ENCODE measurements around the gene ACIN1. TPM values are rescaled to one million over a fixed set of nuclear protein-coding genes. Genes with fewer than 3 reads are reported as not detected.

Gene ACIN1
- total and polyA plus RNA-seq, 9 of the 15 experiments (the other 6 are each of a cell fraction or from before 2014, with no cell fraction given), result 5.0 to 196 (median 129) TPM

DNA sequence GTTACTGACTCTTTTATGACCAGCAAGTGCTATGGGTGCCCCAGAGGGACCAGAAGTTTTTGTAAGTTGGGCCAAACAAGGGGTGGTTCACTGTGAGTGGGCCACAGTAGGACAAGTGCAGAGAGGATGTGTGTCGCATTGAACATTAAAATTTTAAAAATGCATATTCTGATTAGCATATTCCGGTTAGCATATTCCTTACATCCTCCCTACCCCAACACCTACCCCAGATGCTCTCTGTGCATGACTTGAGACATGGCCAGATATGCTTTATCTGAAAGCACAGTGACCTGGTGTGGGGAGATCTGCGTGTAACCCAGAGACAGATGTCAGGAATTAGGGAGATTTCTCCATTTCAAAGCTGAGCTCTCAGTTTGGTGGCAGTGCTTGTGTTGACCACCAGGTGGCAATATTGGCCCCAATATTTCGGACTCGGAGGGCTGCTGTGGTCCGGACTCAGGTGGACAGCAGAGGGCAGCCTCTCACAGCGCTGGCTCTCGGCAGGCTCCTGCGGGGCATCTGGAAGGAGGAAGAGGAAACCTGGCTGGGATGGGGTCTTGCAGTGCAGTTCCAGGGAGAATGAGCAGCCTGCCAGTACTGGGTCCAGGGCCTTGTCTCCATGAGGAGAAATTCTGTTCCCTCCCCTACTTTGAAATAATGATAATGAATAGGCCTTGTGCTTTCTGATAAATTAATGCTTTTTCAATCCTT, 25.8 kb upstream of the ACIN1 start (continued):
- TF ChIP-seq, protein P1, sequence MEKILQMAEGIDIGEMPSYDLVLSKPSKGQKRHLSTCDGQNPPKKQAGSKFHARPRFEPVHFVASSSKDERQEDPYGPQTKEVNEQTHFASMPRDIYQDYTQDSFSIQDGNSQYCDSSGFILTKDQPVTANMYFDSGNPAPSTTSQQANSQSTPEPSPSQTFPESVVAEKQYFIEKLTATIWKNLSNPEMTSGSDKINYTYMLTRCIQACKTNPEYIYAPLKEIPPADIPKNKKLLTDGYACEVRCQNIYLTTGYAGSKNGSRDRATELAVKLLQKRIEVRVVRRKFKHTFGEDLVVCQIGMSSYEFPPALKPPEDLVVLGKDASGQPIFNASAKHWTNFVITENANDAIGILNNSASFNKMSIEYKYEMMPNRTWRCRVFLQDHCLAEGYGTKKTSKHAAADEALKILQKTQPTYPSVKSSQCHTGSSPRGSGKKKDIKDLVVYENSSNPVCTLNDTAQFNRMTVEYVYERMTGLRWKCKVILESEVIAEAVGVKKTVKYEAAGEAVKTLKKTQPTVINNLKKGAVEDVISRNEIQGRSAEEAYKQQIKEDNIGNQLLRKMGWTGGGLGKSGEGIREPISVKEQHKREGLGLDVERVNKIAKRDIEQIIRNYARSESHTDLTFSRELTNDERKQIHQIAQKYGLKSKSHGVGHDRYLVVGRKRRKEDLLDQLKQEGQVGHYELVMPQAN (IDR thresholded peaks at IDR 0.05; ENCODE audit: borderline replicate concordance), result no peak
- TF ChIP-seq MCM3 (IDR thresholded peaks at IDR 0.05) (no peak), KDM1A (IDR thresholded peaks at IDR 0.05) (peak; percentile 46 to 71; a peak in 2 of 4 replicates), THRAP3 (IDR thresholded peaks at IDR 0.05; ENCODE audit: borderline replicate concordance) (no peak; the same call in 1 of the 2 replicates), GTF2A2 (tag; IDR thresholded peaks at IDR 0.05) (no peak), KLF13 (tag; IDR thresholded peaks at IDR 0.05; ENCODE audit: borderline replicate concordance, low read depth) (no peak), POLR2G (IDR thresholded peaks at IDR 0.05; ENCODE audit: low read depth, low read length) (no peak), TAF15 (IDR thresholded peaks at IDR 0.05; ENCODE audit: low read depth, low read length) (no peak), ZC3H8 (IDR thresholded peaks at IDR 0.05) (no peak), ILF3 (IDR thresholded peaks at IDR 0.05; ENCODE audit: borderline replicate concordance) (no peak), POLR3G (IDR thresholded peaks at IDR 0.05; ENCODE audit: extremely low read depth, insufficient read length, insufficient replicate concordance) (no peak), ZNF76 (CRISPR knock-in tag; IDR thresholded peaks at IDR 0.05; ENCODE audit: borderline replicate concordance) (no peak), OTX1 (CRISPR knock-in tag; IDR thresholded peaks at IDR 0.05) (no peak), HNRNPUL1 (IDR thresholded peaks at IDR 0.05; ENCODE audit: low read length) (no peak), ZZZ3 (IDR thresholded peaks at IDR 0.05) (no peak), POLR2B (IDR thresholded peaks at IDR 0.05; ENCODE audit: low read depth, partially characterized antibody) (no peak), CREB1 (IDR thresholded peaks at IDR 0.05) (no peak), CREB1 (CRISPR knock-in tag; IDR thresholded peaks at IDR 0.05) (no peak), ARID2 (IDR thresholded peaks at IDR 0.05) (peak; percentile 100), BRD9 (IDR thresholded peaks at IDR 0.05; ENCODE audit: low read depth, partially characterized antibody) (no peak), HNRNPK (IDR thresholded peaks at IDR 0.05; ENCODE audit: low read depth, low read length, poor library complexity, severe bottlenecking) (no peak), POLR2AphosphoS5 (IDR thresholded peaks at IDR 0.05; ENCODE audit: control insufficient read depth, insufficient read depth, low read depth, low read length) (peak; percentile 92), TOE1 (IDR thresholded peaks at IDR 0.05; ENCODE audit: borderline replicate concordance) (0 out of 2 replicates have a peak, but pooled peaks have one; percentile 44), TOE1 (CRISPR knock-in tag; IDR thresholded peaks at IDR 0.05; ENCODE audit: borderline replicate concordance, low read depth) (no peak), STAT5B (CRISPR knock-in tag; IDR thresholded peaks at IDR 0.05) (no peak), POLR3A (IDR thresholded peaks at IDR 0.05; ENCODE audit: borderline replicate concordance, extremely low read depth, insufficient read depth, insufficient read length) (no peak)
- TF ChIP-seq, protein P2, sequence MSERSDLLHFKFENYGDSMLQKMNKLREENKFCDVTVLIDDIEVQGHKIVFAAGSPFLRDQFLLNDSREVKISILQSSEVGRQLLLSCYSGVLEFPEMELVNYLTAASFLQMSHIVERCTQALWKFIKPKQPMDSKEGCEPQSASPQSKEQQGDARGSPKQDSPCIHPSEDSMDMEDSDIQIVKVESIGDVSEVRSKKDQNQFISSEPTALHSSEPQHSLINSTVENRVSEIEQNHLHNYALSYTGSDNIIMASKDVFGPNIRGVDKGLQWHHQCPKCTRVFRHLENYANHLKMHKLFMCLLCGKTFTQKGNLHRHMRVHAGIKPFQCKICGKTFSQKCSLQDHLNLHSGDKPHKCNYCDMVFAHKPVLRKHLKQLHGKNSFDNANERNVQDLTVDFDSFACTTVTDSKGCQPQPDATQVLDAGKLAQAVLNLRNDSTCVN (CRISPR knock-in tag; IDR thresholded peaks at IDR 0.05), result no peak
- TF ChIP-seq, protein P3, sequence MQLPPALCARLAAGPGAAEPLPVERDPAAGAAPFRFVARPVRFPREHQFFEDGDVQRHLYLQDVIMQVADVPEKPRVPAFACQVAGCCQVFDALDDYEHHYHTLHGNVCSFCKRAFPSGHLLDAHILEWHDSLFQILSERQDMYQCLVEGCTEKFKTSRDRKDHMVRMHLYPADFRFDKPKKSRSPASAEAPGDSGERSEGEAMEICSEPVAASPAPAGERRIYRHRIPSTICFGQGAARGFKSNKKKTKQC (CRISPR knock-in tag; IDR thresholded peaks at IDR 0.05), result no peak

Measured in K562 (cell line).